GM10248 (cell line): ENCODE data around the gene SUPT6H.

Source experiments
- CTCF ChIA-PET: fragments of 300-600 bp; sonication (Branson Sonifier 250); formaldehyde crosslinking; extraction: SDS; loops from one replicate; lab custom pipeline; 2021; ENCODE audit warnings: antibody characterized with exemption; lab: Yijun Ruan, JAX
- POLR2A ChIA-PET: fragments of 350-650 bp; sonication (Branson Sonifier 250); formaldehyde crosslinking; extraction: SDS; loops from one replicate; lab custom pipeline; 2020; ENCODE audit warnings: antibody characterized with exemption; lab: Yijun Ruan, JAX
- DNase-seq: peaks from one replicate; pipeline ENCODE4 v3.0.0; 2012; ENCODE audit errors: extremely low spot score
- CTCF ChIP-seq: IDR thresholded peaks from 2 replicates; pipeline ENCODE4 v1.5.1; 2012; ENCODE audit warnings: mild to moderate bottlenecking, low read depth; ENCODE audit errors: extremely low read depth, missing control alignments, control extremely low read depth

Gene SUPT6H

GRCh38 chr17:28737316-28737715 is 75.3 kb downstream of the SUPT6H start:
- ChIA-PET CTCF (interaction anchor here (1.4 to 1.7 kb wide), 2 partner anchors 9 to 13 kb away, joined by 6 to 11 read pairs; partner anchors contain the start of gene NEK8), POLR2A (interaction anchor here (0.6 to 7.2 kb wide), 2 partner anchors 10 to 36 kb away, joined by 6 to 64 read pairs; partner anchors contain the start of genes NEK8 and TLCD1)
- DNase-seq: no peak
- TF ChIP-seq CTCF: no peak

- CTCF ChIA-PET: interaction anchor here (1.3 to 4.1 kb wide), 5 partner anchors 8 to 14 kb away, joined by 3 to 17 read pairs (median 11); partner anchors contain the start of genes NEK8 and TLCD1
- peak; percentile 86 for DNase-seq
- no peak for TF ChIP-seq CTCF
- POLR2A ChIA-PET: interaction anchor here (0.6 to 7.2 kb wide), 2 partner anchors 10 to 35 kb away, joined by 6 to 64 read pairs; partner anchors contain the start of genes NEK8 and TLCD1
These were observed 76.0 kb downstream of the SUPT6H start for GRCh38 chr17:28737770-28738679.

- TF ChIP-seq CTCF: no peak
- DNase-seq: peak; percentile 57
- POLR2A ChIA-PET: interaction anchor here (7.2 kb wide), 1 partner anchor 11 kb away, joined by 64 read pairs; the partner anchor contains the start of genes NEK8 and TLCD1
- CTCF ChIA-PET: interaction anchor here (0.7 to 4.1 kb wide), 4 partner anchors 9 to 13 kb away, joined by 3 to 17 read pairs (median 8); partner anchors contain the start of gene TLCD1
These were observed 76.8 kb downstream of the SUPT6H start for GRCh38 chr17:28738680-28739384.

GRCh38 chr17:28740406-28741357 is 78.7 kb downstream of the SUPT6H start:
- ChIA-PET POLR2A (interaction anchor here (1.0 to 7.2 kb wide), 4 partner anchors 13 to 21 kb away, joined by 3 to 64 read pairs (median 6); partner anchors contain the start of genes NEK8, RPL23A and TLCD1), CTCF (interaction anchor here (2.4 to 16.2 kb wide), 4 partner anchors 9 to 22 kb away, joined by 15 to 472 read pairs (median 114); partner anchors contain the start of genes NEK8 and TLCD1)
- TF ChIP-seq CTCF: no peak
- DNase-seq: no peak

- no peak for TF ChIP-seq CTCF
- ChIA-PET CTCF (interaction anchor here (0.9 to 16.2 kb wide), 6 partner anchors 8 to 117 kb away, joined by 3 to 472 read pairs (median 16); partner anchors contain the start of genes NEK8 and TLCD1), POLR2A (interaction anchor here (1.0 to 7.2 kb wide), 4 partner anchors 14 to 22 kb away, joined by 3 to 64 read pairs (median 6); partner anchors contain the start of genes NEK8, RPL23A and TLCD1)
- DNase-seq: peak; percentile 55
These were observed 79.6 kb downstream of the SUPT6H start for GRCh38 chr17:28741358-28742349.
